Motor neuron (in vitro differentiated cells): ENCODE measurements around the gene TXNDC2. TPM values are rescaled to one million over a fixed set of nuclear protein-coding genes. Genes with fewer than 3 reads are reported as not detected.

Experiments
- ATAC-seq, 8 experiments: fragments of 200-7000 bp; cut with Tn5 transposase; replicated peaks in 6 of 8; 2 replicates each; pipeline ENCODE4 v1.8.0; 2021; ENCODE audit warnings: mild to moderate bottlenecking in 8 of 8, moderate library complexity in 8 of 8
- H3K27ac ChIP-seq, 2 donors: fragments of 250-450 bp; sonication (Bioruptor Pico); 2 replicates each; pipeline ENCODE4 v1.9.0; 2021; ENCODE audit warnings: antibody characterized with exemption in 2 of 2, mild to moderate bottlenecking in 2 of 2, moderate library complexity in 1 of 2
- H3K4me1 ChIP-seq, 2 donors: fragments of 250-450 bp; sonication (Bioruptor Pico); replicated peaks in 1 of 2; 2 replicates each; pipeline ENCODE4 v1.6.1; 2021; ENCODE audit warnings: antibody characterized with exemption in 2 of 2, mild to moderate bottlenecking in 2 of 2, moderate library complexity in 1 of 2
- H3K4me3 ChIP-seq, 5 donors: fragments of 250-450 bp; sonication (Bioruptor Pico); 2 replicates each; pipeline ENCODE4 v1.9.0; 2021; ENCODE audit warnings: antibody characterized with exemption in 5 of 5, mild to moderate bottlenecking in 5 of 5, moderate library complexity in 4 of 5
- WGBS, 10 experiments: fragments of 450-650 bp; shearing (Covaris generic); methylation state at CpG; one replicate each; pipeline ENCODE4 v1.0.0; 2022; 5-methylcytosine and 5-hydroxymethylcytosine counted together
- in situ Hi-C, 9 experiments: fragments of 400-800 bp; cut with MboI; loops; one replicate each; pipeline ENCODE4 v1.15.0; 2021; ENCODE audit warnings: low sequenced_read_pairs in 9 of 9, low pct_unique_long_range_greater_than_20kb in 2 of 9; ENCODE audit not compliant: unreplicated experiment in 9 of 9
- total RNA-seq, 8 experiments: library from RNA; unstranded; fragments of 300-600 nt; gene quantifications; 2 replicates each; pipeline versions ENCODE4 v1.2.3 to v1.2.4, GENCODE V29; 2022

Gene TXNDC2
- under 1 TPM in 6 of 8 experiments, not detected in 2; 0.13 to 0.97 (median 0.29) TPM for total RNA-seq

DNA sequence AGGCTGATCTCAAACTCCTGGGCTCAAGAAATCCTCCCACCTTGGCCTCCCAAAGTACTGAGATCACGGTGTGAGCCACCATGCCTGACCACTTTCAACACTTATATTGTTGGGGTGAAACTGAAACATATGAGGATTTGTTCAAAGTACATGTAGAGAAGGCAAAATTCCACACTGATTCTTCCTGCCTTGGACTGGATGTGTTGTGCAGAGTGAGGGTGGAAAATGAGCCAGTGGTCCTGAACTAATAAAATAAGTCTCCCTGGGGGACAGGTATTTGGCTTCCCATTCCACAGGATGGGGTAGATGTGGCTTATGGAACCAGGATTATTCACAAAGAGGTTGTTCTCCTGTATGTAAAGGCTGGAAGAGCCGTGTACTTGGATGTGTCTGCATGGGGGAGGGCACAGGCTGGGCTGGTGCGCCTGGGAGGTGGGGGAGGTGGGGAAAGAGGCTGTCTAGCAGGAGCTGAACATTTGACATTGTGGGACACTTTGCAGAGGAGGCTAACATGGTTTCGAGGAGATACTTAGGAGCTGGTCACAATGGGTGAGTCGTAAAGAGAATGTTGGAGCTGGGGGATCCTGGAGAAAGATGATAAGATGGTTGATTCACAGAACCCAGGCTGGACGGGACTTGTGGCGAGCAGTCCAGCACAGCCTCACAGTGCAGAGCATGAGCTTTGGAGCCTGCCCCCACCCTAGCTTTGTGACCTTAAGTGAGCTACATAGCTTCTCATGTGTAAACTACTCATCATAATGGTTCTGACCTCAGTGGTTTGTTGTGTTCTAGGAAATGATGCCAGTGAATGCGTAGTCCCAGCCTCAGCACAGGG, at the start of gene TXNDC2:
Gene TXNDC2 (plus strand): TSS at position 804 of the 835 bp plus-strand sequence. CDS start 708 bp downstream, outside the sequence.
- Histone ChIP-seq H3K27ac (no peak within 1 kb of the TSS), H3K4me1 (no peaks in the 10 kb centered on the region), H3K4me3 (no peak within 1 kb of the TSS)
- ATAC-seq: no peak
- in situ Hi-C loops: no loop called here
- 43 to 100% (median 76%) methylated on average over 1 to 3 of the region's 8 CpGs for WGBS, 10 experiments

DNA sequence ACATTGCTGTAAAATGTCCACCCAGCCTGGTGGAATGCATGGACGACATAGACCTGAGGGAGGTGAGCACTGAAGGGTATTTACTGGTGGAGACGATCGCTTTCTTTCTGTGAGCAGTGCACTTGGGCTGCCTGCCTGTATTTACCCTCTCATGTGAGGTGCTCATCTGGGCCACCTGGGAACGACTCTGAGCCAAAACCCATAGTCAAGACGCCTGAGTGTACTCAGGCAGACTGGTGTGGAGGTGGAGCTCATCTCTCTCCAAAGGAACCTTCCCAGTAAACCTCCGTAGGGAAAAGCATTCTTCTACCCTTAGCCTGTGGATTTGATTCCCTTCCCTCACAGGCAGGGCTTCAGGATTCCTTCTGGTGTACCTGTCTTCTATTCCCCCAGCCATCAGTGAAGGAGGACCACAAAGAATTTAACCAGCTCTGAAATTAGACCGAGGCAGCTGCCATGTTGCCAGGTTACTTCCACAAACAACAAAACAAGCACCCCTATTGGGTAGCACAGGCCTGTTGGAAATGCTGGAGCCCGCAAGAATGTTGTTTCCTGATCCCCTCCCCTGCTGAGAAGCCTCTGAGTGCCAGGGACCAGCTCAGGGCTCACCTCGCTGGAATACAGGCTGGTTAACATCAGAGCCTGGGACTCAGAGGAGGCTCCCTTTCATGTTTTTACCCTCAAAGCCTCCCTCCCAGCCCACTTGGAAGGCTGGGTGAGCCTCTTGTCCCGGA, 47.5 kb upstream of the TXNDC2 start:
- no peak overlapping the region for H3K27ac ChIP-seq
- 49 to 100% (median 90%) methylated on average over 1 to 6 of the region's 10 CpGs; no CpG with 5 or more reads in 1 of the 10 experiments for WGBS, 10 experiments
- no peak overlapping the region for H3K4me3 ChIP-seq
- ATAC-seq: peak in 2 of 8 experiments; percentile 27 to 66
- H3K4me1 ChIP-seq: peaks cover 16 to 26% of the 10 kb centered on the region in 2 donors
- in situ Hi-C loops: no loop called here

DNA sequence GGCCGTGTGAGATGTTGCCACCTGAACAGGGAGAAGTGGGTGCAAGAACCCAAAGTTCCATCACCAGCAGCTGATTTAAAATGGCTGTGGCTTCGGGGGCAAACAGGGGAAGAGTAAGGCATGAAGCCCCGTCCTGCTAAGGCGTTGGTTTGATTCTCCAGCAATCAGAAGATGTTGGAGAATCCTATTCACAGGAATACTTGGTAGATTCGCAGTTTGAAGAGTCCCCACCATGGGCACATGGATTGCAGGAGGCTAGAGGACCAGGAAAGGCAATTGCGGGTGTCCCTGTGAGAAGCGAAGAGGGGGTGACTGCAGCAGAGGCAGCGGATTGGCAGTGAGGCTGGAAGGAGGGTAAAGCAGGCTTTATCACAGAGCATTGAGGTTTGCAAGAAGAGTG, 46.6 kb upstream of the TXNDC2 start:
- Histone ChIP-seq H3K27ac (no peak overlapping the region), H3K4me3 (no peak overlapping the region), H3K4me1 (peaks cover 16 to 26% of the 10 kb centered on the region in 2 donors)
- 83 to 100% (median 94%) methylated on average over 1 to 7 of the region's 8 CpGs; no CpG with 5 or more reads in 3 of the 10 experiments for WGBS, 10 experiments
- ATAC-seq: no peak
- in situ Hi-C loops: no loop called here

GRCh38 chr18:9839853-9840252, 45.9 kb upstream of the TXNDC2 start:
- no peak overlapping the region for H3K4me3 ChIP-seq
- peaks cover 16 to 26% of the 10 kb centered on the region in 2 donors for H3K4me1 ChIP-seq
- WGBS, 10 experiments: 17 to 100% (median 70%) methylated on average over 1 to 3 of the region's 10 CpGs; no CpG with 5 or more reads in 5 of the 10 experiments
- H3K27ac ChIP-seq: no peak overlapping the region
- in situ Hi-C loops: no loop called here
- peak in 1 of 8 experiments; percentile 66 for ATAC-seq

DNA sequence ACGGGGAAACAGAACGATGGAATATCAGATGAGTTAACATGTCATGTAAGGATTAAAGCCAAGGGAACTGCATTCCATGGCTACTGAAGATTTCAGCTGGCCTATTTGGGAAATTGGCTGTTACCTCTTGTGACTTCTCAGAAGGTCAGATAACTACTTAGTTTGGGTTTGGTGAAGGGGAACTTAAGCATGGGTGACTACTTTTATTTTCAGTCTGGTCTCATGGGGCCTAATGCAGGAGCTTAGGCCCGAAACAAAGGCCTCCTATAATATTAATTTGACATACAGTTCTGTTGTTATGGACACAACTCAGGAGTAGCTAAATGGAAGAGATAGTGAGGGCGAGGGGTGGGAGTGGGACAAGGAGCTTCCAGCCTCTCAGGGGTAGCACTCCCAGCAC, 44.0 kb upstream of the TXNDC2 start:
- Histone ChIP-seq H3K27ac (no peak overlapping the region), H3K4me1 (peaks cover 0 to 8% of the 10 kb centered on the region in 2 donors), H3K4me3 (no peak overlapping the region)
- WGBS, 10 experiments: 26 to 100% (median 74%) methylated on average over 1 to 3 of the region's 4 CpGs; no CpG with 5 or more reads in 3 of the 10 experiments
- in situ Hi-C loops: no loop called here
- ATAC-seq: no peak

DNA sequence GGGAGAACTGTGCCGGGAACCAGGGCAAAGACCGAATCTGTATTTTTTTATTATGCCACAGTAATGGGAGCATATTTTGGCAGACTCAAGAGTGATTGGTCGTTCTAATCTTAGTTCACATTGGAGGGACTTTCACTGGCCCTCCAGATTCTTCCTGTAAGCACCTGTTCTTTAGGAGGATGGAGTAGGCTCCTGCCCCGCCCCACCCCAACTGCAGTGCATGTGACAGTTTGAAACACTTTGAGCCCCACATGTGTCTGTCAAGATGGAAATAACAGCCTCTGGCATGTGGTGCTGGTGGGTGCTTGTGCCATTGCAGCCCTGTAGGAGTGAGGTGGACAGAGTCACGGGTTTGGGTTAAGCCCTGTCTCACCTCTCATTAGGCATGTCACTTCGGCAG, 43.3 kb upstream of the TXNDC2 start:
- no peak for ATAC-seq
- in situ Hi-C loops: no loop called here
- Histone ChIP-seq H3K4me1 (peaks cover 0 to 7% of the 10 kb centered on the region in 2 donors), H3K4me3 (no peak overlapping the region), H3K27ac (no peak overlapping the region)
- WGBS, 10 experiments: 80 to 100% (median 87%) methylated on average over 1 to 5 of the region's 6 CpGs; no CpG with 5 or more reads in 5 of the 10 experiments

DNA sequence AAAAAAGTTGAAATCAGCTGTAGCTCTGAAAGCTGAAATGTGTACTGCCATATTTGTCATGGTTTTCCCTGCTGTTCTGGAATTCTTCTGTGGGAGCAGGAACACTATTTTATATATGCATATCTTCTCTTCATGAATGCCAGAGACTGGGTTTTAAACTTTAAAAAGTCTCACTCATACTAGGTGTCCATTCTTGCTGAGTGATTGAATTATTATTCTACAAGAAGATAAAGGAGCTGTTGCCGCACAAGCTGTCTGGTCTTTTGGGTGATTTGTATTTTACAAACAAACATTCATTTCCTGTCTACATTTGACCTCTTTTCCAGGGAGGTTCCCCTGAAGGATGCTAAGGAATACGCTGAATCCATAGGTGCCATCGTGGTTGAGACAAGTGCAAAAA, 40.5 kb upstream of the TXNDC2 start:
- no peak for ATAC-seq
- no peak overlapping the region for H3K4me3 ChIP-seq
- peaks cover 0 to 7% of the 10 kb centered on the region in 2 donors for H3K4me1 ChIP-seq
- in situ Hi-C loops: no loop called here
- WGBS, 10 experiments: 86 to 100% (median 94%) methylated on average over 1 to 3 of the region's 3 CpGs; no CpG with 5 or more reads in 3 of the 10 experiments
- no peak overlapping the region for H3K27ac ChIP-seq

GRCh38 chr18:9846162-9846925, 39.4 kb upstream of the TXNDC2 start:
- Histone ChIP-seq H3K4me1 (peaks cover 0 to 7% of the 10 kb centered on the region in 2 donors), H3K27ac (no peak overlapping the region), H3K4me3 (no peak overlapping the region)
- in situ Hi-C loops: no loop called here
- 70 to 100% (median 90%) methylated on average over 1 to 7 of the region's 10 CpGs; no CpG with 5 or more reads in 1 of the 10 experiments for WGBS, 10 experiments
- peak in 1 of 8 experiments; percentile 28 for ATAC-seq

GRCh38 chr18:9848170-9848879, 37.4 kb upstream of the TXNDC2 start:
- in situ Hi-C loops: no loop called here
- 50 to 94% (median 88%) methylated on average over 2 to 5 of the region's 5 CpGs for WGBS, 10 experiments
- peak in 1 of 8 experiments; percentile 18 for ATAC-seq
- Histone ChIP-seq H3K4me3 (no peak overlapping the region), H3K4me1 (no peaks in the 10 kb centered on the region), H3K27ac (no peak overlapping the region)

DNA sequence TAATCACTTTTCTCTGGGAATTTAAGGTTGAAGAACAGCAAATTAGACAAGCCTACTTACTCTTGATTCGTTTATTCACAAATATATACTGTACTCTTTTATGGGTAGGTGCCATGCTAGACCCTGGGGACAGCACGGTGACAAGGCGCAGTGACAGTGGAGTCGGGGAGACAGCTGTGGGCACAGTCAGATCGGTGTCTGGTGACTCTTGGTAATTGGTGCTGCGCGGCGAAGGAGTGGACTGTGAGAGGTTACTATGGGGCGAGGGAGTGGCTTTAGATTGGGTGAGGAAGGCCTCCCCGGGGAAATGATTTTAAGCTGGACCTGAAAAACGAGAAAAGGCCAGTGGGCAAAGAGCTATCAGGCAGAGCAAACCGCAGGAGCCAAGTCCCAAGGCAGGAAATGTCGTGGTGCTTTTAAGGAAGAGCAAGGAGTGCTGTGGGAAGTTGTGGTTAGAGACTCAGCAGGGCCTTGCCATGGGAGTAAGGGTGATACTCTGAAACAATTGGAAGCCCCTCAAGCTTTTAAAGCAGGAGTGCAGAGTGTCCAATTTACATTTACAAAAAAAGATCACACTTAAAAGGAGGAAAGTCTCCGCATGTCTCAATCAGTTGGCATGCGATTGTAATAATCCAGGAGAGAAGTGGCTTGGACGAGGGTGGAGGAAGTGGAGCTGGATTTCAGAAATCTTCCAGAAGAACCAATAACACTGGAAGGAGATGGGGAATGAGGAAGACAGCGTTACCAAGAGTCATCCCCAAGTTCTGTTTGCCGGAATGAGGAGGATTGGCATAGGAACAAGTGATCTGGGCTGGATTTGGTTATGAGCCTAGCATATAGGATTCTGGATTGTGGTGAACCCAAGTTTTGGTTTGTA, 36.1 kb upstream of the TXNDC2 start:
- ATAC-seq: no peak
- Histone ChIP-seq H3K27ac (no peak overlapping the region), H3K4me1 (no peaks in the 10 kb centered on the region), H3K4me3 (no peak overlapping the region)
- WGBS, 10 experiments: 60 to 93% (median 80%) methylated on average over 1 to 18 of the region's 18 CpGs
- in situ Hi-C loops: no loop called here

GRCh38 chr18:9850309-9850708, 35.5 kb upstream of the TXNDC2 start:
- WGBS, 10 experiments: 66 to 100% (median 75%) methylated on average over 1 to 3 of the region's 3 CpGs; no CpG with 5 or more reads in 3 of the 10 experiments
- in situ Hi-C loops: no loop called here

More at GRCh38 chr18:9850309-9850708, 35.5 kb upstream of the TXNDC2 start:
- Histone ChIP-seq H3K4me1 (no peaks in the 10 kb centered on the region), H3K27ac (no peak overlapping the region), H3K4me3 (no peak overlapping the region)
- ATAC-seq: peak in 2 of 8 experiments; percentile 37 to 66
